Ramos (cell line): Measurements from ENCODE around the gene LRRC40.
"Not testable (repeated sequence)": the region's sequence is repeated elsewhere in the genome, so short reads cannot be mapped to it uniquely, and the experiment has no call there.

Experiments used
- in situ Hi-C: fragments of 300-500 bp; cut with MboI; formaldehyde crosslinking; loops from one replicate; pipeline ENCODE4 v1.14.3; 2022; ENCODE audit warnings: low sequenced_read_pairs; ENCODE audit not compliant: unreplicated experiment

Gene LRRC40

DNA sequence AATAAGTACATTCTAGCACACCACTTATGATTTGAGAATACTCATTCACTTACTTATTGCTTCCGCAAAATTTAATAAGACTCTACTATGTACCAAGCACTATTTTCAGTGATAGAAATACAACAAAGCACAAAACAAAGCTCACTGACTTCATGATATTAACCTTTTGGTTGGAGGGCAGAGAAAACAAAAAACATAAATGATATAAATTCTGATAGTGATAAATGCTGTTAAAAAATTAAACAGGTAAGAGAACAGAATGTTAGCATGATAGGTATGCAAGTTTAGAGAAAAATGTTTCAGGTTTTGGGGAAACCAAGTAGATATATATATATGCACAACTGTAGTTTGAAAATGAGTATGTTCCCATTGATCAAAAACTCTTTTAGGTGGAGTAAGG, 1.2 kb downstream of the LRRC40 start:
- in situ Hi-C loops = no loop called here

DNA sequence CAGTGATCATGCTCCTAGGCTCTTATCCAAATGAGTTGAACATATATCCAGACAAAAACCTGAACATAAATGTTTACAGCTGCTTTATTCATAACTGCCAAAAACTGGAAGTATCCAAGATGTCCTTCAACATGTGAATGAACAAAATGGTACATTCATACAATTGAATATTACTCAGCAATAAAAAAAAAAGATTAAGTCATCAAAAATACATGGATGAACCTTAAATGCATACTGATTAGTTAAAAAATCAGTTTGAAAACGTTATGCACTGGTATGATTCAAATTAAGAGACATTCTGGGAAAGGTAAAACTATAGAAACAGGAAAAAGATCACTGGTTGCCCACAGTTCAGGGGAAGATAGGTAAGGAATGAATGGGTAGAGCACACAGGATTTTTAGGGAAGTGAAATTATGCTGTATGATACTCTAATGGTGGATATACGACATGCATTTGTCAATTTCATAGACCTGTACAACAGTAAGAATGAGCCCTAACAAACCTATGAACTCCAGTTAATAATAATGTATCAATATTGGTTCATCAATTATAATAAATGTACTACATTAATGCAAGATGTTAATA, 3.1 kb downstream of the LRRC40 start:
- in situ Hi-C loops = no loop called here

DNA sequence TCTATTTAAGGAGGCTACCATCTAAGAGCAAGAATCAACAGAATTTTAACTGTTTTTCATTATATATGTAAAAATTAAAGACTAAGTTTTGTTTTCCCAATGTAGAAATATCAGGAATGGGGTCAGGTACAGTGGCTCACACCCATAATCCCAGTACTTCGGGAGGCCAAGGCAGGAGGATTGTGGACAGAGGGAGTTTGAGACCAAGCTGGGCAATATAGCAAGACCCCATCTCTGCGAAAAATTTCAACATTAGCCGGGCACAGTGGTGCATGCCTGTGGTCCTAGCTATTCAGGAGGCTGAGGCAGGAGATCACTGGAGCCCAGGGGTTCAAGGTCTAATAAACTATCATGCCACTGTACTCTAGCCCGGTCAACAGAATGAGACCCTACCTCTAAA, 5.3 kb downstream of the LRRC40 start:
- in situ Hi-C loops = no loop called here

DNA sequence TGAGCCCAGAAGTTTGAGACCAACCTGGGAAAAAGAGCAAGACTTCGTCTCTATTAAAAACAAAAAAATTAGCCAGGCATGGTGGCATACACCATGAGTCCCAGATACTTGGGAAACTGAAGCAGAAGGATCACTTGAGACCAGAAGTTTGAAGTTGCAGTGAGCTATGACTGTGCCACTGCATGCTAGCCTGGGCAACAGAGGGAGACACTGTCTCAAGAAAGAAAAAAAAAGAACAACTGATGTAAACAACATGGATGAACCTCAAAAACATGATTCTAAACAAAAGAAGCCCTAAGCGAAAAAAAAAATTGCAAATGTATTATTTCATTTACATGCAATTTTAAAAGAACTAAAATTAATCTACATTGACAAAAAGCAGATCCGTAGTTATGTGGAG, 9.0 kb downstream of the LRRC40 start:
- in situ Hi-C loops = no loop called here

DNA sequence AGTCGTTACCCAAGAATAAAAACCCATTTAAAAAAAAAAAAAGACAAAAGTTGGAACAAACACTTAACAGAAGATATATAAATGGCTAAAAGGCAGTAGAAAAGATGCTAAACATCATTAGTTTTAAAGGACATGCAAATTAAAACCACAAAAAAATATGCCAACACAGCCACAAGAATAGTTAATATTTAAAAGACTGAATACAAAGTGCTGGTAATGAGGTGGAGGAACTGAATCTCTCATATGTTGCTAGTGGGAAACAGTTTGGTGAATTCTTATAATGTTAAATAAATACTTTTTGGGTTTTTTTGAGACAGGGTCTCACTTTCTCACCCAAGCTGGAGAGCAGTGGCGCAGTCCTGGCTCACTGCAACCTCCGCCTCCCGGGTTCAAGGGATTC, 10.0 kb downstream of the LRRC40 start:
- in situ Hi-C loops = no loop called here

DNA sequence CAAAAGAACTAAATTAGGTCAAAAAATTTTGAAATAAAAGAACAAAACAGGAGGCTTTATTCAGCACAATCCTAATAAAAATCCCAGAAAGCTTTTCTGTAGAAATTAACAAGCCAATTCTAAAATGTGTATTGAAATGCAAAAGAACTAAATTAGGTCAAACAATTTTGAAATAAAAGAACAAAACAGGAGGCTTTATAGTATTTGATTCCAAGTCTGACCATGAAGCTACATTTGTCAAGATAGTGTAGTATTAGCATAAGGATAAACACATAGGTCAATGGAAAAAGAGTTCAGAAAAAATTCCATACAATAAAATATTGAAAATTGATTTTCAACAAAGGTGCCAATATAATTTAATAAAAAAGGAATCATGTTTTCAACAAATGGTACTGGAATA, 10.8 kb downstream of the LRRC40 start:
- in situ Hi-C loops = no loop called here

- in situ Hi-C loops = not testable (repeated sequence)
Observed at GRCh38 chr1:70192446-70192845, 12.9 kb downstream of the LRRC40 start.

- in situ Hi-C loops = no loop called here
Observed at GRCh38 chr1:70190180-70190579, 15.2 kb downstream of the LRRC40 start.

DNA sequence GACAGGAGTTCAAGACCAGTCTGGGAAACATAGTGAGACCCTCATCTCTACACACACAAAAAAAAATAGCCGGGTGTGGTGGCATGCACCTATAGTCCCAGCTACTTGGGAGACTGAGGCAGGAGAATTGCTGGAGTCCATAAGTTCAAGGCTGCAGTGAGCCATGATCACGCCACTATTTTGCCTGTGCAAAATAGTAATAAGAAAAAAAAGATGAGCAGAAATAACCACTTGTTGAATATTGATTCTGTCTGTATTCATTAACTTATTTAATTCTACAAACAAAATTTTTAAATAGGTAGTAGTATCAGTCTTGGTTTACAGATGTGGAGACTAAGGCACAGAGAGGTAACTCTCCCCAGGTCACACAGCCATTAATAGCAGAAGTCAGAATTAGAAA, 16.9 kb downstream of the LRRC40 start:
- in situ Hi-C loops = no loop called here

GRCh38 chr1:70185181-70185580, 20.2 kb downstream of the LRRC40 start:
- in situ Hi-C loops = not testable (repeated sequence)

DNA sequence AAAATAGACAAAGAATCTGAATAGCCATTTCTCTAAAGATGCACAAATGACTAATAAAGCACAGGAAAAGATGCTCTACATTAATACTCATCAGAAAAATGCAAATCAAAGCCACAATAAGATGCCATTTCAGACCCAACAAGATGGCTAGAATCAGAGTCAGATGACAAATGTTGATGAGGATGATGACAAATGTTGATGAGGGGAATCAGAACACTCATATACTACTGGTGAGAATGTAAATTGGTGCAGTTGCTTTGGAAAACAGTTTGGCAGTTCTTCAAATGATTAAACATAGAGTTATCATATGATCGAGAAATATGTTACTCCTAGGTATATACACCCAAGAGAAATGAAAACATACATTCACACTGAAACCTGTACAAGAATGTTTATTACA, 33.9 kb downstream of the LRRC40 start:
- in situ Hi-C loops = no loop called here

- in situ Hi-C loops = no loop called here
Observed at GRCh38 chr1:70169018-70169839, 36.1 kb downstream of the LRRC40 start.

DNA sequence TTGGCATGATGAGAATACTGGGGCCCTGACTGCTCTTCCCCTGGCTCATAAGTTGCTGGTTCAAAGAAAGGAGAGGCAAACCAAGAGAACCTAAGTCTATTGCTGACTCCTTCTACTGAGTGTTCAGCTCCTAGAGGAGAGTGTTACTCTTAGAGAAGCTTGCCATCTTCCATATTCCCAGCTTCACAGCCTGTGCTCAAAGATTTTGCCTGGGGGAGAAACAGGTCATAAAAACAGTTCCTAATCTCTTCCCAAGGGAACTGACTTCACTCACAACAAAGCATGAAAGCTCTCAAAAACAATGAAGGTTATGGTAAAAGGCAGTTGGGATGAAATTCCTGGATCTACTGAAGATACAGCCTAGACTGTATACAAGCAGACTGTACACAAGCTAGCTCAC, 37.1 kb downstream of the LRRC40 start:
- in situ Hi-C loops = no loop called here

DNA sequence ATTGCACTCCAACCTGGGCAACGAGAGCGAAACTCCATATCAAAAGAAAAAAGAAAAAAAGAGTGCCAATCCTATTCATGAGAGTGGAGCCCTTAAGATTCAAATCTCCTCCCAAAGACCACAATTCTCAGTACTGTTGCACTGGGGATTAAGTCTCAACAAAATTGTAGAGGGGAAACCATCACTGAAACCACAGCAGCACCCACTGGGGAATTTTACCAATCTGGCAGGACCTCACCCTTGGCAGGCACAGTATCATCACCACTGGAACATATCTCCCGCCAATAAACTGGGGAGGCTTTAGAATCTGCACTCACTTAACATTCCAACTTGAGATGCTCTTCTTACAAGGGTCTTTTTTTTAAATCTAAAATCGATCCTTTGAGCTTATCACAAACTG, 41.0 kb downstream of the LRRC40 start:
- in situ Hi-C loops = no loop called here

DNA sequence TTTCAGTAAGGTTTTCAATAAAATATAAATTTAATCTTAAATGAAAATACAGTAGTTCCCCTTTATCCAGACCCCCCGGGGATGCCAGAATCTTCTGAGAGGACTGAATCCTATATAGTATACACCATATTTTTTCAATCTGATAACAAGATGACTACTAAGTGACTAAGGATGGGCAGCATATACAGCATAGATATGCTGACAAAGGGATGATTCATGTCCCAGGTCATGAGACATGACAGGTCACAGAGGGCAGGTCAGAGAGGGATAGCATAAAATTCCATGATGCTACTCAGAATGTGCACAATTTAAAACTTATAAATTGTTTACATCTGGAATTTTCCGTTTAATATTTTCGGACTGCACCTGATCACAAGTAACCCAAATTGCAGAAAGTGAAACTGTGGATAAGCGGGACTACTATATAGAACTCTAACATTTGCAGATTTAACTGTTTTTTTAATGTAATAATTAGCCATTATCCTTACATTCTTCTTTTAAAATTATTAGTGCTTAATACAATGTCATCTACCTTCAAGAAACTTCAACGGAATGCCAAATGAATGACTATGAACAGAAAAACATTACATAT, 48.8 kb downstream of the LRRC40 start:
- in situ Hi-C loops = no loop called here

DNA sequence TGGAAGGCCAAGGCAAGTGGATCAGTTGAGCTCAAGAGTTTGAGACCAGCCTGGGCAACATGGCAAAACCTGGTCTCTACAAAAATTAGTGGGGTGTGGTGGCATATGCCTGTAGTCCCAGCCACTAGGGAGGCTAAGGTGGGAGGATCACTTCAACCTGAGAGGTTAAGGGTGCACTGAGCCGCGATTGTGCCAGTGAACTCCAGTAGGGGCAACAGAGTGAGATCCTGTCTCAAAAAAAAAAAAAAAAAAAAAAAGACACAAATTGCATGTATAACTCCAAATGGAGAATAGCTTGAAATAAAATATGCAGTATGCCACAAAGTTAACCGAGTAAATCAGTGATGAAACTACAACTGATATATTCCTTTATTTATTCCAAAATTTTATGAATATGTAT, 51.6 kb downstream of the LRRC40 start:
- in situ Hi-C loops = no loop called here

DNA sequence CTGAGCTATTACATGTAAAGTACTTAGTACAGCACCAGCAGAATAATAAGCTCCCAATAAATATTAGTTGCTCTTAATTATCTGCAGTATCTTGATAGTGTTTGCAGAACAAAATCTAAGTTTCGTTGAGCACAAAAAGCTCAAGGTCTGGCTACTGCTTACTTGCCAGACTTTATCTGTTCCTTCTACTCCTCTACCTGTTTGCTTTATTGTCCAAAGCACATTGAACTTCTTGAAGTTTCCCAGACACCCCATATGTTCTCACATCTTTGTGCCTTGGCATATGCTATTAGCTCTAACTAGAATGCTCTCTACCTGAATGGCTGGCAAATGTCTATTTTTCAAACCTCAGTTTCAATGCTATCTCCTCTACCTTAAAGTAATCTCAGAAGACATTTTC, 54.9 kb downstream of the LRRC40 start:
- in situ Hi-C loops = no loop called here

DNA sequence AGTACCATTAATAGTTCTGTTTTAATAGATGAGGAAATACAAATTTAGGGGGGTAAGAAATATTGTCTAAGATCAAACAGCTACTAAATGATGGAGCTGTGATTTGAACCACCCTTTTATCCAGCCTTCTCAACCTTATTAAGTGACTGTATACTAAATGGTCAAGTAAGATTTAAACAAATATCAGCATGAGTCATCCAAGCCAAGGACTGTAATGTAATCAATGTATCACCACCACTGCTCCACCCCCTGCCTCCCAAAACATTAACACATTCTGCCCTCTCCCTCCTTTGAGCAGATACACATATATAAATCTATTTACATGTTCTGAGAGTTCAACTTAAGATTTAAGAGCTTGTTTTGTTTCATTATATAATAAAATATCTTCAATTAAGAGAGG, 58.9 kb downstream of the LRRC40 start:
- in situ Hi-C loops = no loop called here

DNA sequence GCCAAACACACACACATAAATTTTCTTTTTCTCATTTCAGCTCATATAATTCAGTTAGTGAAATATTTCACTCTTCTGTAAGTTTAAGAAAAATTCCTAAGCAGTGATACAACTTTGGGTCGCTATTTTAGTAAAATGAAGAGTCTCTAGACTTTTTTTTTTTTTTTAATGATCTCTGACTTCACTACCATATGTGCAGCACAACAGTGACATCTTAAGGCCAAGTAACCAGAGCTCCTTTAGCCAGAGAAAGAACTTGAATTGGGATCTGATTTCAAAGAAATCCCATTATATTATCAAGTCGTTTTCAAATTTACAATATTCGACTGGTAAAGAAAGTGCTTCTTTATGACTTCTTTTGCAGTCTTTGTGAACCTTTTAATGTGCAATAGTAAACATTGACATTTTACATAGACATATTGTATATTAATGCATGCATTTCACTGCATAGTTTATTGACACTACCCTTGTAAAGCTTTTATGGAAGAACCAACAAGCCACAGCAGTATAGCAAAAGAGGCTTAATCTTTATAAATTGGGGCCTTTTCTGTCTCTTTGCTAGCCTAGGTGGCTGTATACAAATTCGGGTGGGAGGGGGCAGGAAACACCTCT, 62.2 kb downstream of the LRRC40 start:
- in situ Hi-C loops = no loop called here

- in situ Hi-C loops = no loop called here
Observed at GRCh38 chr1:70142075-70142474, 63.3 kb downstream of the LRRC40 start.

GRCh38 chr1:70140894-70141293, 64.5 kb downstream of the LRRC40 start:
- in situ Hi-C loops = no loop called here
